HG02623 (cell line): Measurements from ENCODE around the gene MKS1.
A peak's percentile ranks its signal among the peaks of the same experiment; 100 is the strongest.

Experiments
- ATAC-seq: cut with Tn5 transposase; IDR thresholded peaks from one replicate; pipeline ENCODE4 v1.9.1; 2021; ENCODE audit warnings: moderate library complexity; ENCODE audit not compliant: unreplicated experiment

Gene MKS1

GRCh38 chr17:58219007-58219788, at the start of gene MKS1:
Gene MKS1 (minus strand): TSS chr17:58219255. CDS start chr17:58219230, 25 bp downstream.
- peak; percentile 97 for ATAC-seq

- ATAC-seq: no peak
These were observed 49.3 kb upstream of the MKS1 start for GRCh38 chr17:58268326-58268725.

- no peak for ATAC-seq
These were observed 48.6 kb upstream of the MKS1 start for GRCh38 chr17:58267347-58268324.

- ATAC-seq: no peak
These were observed 47.1 kb upstream of the MKS1 start for GRCh38 chr17:58265902-58266875.

GRCh38 chr17:58265271-58265670, 46.2 kb upstream of the MKS1 start:
- ATAC-seq: no peak

- no peak for ATAC-seq
These were observed 45.5 kb upstream of the MKS1 start for GRCh38 chr17:58264407-58265103.

- no peak for ATAC-seq
These were observed 44.7 kb upstream of the MKS1 start for GRCh38 chr17:58263773-58264172.

GRCh38 chr17:58262149-58262548, 43.1 kb upstream of the MKS1 start:
- no peak for ATAC-seq

- no peak for ATAC-seq
These were observed 35.7 kb upstream of the MKS1 start for GRCh38 chr17:58254803-58255202.

- ATAC-seq: no peak
These were observed 34.0 kb upstream of the MKS1 start for GRCh38 chr17:58253082-58253481.

GRCh38 chr17:58252141-58252540, 33.1 kb upstream of the MKS1 start:
- no peak for ATAC-seq

- ATAC-seq: no peak
These were observed 31.4 kb upstream of the MKS1 start for GRCh38 chr17:58250344-58251011.

GRCh38 chr17:58249270-58250133, 30.4 kb upstream of the MKS1 start:
- peak; percentile 43 for ATAC-seq

GRCh38 chr17:58248955-58249269, 29.9 kb upstream of the MKS1 start:
- ATAC-seq: no peak

- no peak for ATAC-seq
These were observed 28.7 kb upstream of the MKS1 start for GRCh38 chr17:58247511-58248363.

- no peak for ATAC-seq
These were observed 27.7 kb upstream of the MKS1 start for GRCh38 chr17:58246781-58247180.

GRCh38 chr17:58246104-58246740, 27.2 kb upstream of the MKS1 start:
- no peak for ATAC-seq
